ENCODE data around the gene CCDC70.

The CCDC70 gene

DNA sequence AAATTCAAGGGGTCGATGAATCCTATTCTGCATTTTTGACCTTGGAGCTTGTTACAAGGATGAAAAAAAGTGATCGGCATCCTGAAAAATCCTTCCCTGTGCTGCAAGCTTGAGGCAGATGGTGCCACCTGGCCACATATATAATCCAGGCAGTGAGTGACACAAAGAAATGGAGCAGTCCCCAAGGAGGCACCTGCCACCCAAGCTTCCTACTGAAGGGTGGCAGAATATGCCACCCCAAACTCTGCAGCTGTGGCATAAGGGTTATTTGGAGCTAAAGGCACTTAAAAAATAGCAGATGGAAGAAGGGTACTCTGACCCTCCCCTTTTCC, 32.2 kb upstream of the CCDC70 start:
- DNase-seq (ENCODE audit: low spot score): no peak

DNA sequence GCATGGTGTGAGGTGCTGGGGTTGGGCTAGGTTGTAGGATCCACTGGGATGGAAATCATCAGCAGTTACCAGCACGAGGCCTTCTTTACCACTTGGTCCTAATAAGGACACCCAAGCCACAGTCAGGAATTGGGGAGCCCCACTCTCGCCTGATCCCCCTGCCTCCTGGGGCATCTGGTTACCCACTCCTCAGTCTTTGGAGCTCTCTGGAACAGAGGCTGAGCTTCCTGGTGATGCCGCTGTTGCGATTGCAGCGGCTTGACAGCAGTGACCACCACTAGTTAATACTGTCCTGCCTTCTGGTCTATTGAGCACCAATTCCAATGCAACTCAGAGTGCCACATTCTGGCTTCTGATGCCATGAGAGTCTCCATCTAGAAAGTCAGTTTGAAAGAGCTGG, 30.2 kb upstream of the CCDC70 start:
- DNase-seq (ENCODE audit: low spot score): no peak

DNA sequence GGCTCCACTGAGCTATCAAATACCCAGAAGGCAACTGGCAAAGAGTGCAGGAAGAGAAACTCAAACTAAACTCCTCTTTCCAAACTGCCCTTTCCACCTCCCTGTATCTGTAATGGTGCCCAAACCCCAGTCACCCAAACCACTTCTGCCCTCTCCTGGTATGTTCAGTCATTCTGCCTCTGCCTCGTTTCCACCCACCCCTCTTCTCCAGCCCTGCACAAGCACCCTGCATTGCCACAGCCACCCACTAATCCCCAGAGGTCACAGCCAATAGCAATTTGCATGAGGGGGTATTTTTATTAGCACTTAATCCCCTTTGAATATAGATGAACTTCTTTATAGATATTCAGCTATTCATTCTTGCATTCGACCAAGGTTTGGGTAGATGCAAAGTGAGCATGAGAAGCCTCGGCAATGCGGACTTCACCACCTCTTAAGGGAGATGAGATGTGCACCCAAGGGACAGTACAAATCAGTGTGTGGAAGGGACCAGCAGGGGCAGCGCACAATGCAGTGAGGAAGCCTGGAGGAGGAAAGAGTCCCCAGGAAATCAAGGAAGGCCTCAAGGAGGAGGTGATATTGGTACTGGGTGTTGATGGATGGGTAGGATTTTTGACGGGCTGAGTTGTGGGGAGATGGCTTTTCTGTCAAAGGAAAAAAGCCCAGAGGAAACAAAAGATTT, 29.2 kb upstream of the CCDC70 start:
- peak; percentile 64 for DNase-seq (ENCODE audit: low spot score)

DNA sequence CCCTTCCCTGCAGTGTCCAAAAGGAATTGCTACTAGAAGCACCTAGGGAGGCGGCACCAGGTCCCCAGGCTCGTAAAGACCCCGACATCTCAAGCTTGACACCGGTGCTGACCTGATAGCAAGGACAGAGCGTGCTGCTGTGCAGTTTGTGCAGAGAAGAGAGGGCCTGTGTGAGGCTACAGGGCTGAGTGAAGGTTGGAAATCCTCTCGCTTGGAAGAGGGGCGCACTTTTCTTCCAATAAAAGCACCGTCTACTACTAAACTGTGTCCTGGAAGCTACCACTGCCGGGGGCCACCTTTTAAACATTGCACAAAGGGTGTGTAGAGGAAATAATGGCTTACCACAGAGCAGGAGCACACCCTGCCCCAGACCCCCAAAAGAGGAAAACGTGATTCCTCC, 27.8 kb upstream of the CCDC70 start:
- no peak for DNase-seq (ENCODE audit: low spot score)

DNA sequence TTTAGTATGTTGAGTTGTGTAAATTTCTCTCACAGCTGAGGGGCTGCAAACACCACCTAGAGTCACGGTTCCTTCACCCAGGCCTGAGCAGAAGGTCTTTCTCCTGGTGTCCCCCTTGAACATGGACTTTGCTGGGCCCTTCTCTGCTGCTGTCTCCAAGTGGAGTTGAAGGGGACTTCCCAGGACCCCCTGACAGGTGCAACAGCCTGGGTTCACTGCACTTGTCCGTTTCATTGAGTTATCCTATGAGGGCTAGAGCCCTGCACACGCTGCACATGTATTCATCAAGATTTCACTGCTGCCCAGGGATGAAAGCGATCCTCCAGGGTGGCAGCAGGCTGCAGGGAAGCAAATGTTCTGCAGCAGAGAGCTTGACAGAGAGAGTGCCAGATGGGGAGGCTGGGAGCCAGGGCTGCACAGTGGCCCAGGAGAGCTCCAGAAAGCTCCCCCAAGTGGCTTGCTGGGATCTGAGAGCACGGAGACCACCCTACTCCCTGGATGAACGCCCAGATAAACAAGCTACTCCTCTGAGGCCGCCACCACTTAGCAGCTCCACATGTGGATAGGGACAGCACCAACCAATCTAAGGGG, 27.1 kb upstream of the CCDC70 start:
- no peak for DNase-seq (ENCODE audit: low spot score)

DNA sequence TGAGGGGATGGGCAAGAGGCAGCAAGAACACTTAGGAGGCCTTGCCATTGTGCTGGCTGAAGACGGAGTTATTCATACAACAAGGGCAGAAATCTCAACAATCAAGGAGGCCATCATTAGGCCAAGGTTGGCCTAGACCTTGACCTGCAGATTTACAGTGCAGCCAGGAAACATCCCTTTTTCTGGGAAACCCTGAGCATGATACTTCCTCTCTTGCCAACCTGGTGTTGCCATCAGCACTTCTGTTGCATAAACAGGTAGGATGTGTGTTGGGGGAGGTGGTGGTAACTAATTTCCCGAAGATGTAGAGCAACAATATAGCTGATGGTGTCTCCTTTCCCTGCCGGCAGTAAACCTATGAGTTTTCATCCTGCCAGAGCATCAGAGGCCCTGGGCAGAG, 24.8 kb upstream of the CCDC70 start:
- DNase-seq (ENCODE audit: low spot score): no peak

DNA sequence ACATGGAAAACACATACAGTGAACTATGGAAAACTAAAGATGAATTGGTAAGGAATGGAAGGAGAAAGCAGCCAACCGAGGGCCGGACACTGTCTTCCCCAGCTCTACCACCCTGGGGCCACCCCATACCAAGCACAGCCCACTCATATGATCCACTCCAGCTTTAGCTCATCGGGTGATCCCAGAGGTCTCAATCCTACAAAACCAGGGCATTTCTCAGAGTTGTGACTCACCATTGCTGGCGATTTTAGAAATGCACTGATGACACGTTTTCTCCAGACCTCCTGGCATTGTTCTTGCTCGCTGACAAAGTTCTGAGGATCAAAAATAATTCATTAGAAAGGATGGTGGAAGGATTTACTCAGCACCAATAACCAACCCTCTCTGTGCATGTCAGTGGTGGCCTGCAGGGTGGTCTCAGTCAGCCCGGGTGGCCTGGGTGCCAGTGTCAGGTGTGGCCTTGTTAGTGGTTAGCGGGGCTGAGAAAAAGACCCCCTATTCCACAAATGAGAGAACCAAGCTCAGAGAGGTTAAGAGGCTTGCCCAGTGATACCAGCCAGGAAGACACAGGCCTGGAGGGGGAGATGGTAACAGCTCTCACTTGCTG, 23.4 kb upstream of the CCDC70 start:
- peak; percentile 87 for DNase-seq (ENCODE audit: low spot score)

DNA sequence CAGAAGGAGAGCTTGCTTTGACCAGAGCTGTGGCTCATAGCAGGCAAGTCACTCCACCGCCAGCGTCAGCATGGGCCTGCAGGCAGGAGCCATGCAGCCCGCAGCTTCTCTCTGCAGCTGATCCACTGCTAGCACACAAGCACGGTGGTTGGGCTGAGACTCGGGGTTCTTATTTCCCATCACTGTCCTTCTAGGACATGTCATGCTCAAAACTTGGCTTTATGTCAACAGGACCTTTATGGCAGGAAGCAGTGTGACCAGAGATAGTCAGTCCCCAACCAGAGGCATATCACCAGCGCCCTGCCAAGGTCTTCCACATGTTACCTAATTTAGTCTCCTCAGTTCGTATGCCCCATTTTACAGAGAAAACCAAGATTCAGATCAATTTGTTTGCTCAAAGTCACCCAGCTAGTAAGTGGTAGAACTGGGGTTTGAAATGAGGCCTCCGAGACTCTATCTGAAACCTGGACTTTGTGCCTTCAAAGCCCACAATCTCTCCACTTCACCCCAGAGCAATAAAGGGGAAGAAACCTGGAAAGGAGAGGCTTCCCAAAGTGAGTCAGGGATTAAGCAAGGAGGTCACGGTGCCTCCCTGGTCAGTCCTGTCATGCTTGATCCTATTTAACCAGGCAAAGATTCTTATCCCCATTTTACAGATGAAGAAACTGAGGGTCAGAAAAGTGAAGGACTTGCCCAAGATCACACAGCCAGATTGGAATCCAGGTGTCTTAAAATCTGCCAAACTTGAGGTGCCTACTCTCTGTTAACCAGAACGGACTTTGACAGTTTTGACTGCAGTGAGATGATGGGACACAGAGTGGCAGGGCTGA, 21.8 kb upstream of the CCDC70 start:
- no peak for DNase-seq (ENCODE audit: low spot score)

DNA sequence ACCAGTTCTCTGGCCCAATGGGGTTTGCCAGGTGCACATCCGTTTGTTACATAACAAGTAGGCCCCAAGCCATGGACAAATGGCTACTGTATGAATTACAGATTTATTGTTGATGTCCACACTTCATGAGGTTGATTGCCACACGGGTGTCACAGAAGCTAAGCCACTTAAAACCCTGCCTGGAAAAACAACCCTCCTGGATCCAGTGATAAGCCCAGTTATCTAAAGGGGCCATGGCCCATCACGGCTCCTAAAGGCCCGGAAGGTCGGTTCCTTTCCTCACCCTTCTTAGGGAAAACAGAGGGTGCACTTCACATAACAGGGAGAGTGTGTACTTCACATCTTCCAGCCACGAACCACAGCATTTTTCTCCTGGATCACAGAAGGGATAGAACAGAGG, 20.9 kb upstream of the CCDC70 start:
- DNase-seq (ENCODE audit: low spot score): no peak

DNA sequence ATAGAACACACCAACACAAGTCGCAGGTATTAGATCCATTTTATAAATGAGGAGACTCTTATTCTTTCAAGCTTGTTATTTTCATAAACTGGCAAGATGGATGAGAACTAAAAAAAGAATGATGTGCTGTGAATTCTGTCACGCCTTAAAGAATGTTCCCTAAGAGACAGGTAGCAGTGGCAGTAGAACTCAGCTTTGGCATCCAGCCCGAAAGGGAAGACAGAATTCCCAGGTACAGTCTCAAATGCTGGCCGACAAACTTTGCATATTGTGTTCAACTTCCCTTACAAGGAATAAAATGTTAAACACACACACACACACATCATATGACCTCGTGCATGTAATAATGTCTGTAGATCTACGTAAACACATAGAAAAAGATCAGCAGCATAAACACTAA, 20.0 kb upstream of the CCDC70 start:
- DNase-seq (ENCODE audit: low spot score): no peak

DNA sequence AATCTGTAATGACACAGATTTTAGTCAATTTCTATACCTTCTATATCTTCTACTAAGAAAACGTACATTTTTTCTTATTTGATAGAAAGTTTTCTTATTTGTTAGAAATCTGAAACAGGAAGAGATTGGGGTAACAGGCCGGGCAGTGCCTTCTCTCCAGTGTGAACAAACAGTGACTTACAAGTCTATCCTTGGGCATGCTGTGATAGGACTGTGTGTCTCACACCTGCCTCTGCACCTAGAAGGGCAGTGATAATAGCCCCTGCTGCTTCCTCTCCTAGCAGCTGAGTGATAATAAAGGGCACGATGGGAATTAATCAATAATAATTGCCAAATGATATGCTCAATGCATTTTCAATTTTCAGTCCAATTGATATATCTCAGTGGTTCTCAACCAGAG, 18.2 kb upstream of the CCDC70 start:
- no peak for DNase-seq (ENCODE audit: low spot score)

DNA sequence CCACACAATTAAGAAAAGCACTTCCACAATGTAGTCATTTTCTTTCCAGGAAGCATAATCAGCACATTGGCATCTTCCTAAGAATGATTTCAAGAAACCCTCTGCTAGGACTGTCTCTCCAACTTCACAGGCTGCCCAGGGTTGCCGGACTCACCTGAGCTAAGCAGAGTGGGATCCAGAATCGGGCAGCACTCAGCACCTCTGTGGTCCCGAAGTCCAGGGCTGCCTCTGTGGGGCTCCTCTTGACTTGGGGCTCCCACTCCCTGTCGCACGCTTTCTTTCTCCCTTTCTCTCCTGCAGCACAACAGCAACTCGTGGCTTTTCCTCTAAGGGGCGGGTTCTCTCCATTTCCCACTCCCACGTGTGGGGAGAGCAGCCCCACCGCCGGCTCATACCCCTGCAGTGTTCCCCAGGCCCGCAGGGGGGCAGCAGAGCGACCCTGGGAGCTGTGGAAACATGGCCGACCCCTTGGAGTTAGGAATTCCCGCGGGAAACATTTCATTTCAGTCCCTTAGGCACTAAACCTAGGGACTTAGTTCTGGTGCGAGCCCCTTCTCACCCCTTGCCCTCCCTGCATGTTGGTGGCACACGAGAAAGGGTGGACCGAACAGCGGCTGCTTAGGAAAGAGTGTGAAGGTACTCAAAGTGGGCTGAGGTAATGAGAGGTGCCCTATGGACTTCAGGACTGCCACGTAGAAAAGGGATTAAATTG, 16.8 kb upstream of the CCDC70 start, which contains the start of gene TMEM272:
Gene TMEM272, minus strand, starts transcription at position 316 of the 712 bp plus-strand sequence. CDS start 6,647 bp downstream, outside the sequence.
- peak; percentile 70 for DNase-seq (ENCODE audit: low spot score)

DNA sequence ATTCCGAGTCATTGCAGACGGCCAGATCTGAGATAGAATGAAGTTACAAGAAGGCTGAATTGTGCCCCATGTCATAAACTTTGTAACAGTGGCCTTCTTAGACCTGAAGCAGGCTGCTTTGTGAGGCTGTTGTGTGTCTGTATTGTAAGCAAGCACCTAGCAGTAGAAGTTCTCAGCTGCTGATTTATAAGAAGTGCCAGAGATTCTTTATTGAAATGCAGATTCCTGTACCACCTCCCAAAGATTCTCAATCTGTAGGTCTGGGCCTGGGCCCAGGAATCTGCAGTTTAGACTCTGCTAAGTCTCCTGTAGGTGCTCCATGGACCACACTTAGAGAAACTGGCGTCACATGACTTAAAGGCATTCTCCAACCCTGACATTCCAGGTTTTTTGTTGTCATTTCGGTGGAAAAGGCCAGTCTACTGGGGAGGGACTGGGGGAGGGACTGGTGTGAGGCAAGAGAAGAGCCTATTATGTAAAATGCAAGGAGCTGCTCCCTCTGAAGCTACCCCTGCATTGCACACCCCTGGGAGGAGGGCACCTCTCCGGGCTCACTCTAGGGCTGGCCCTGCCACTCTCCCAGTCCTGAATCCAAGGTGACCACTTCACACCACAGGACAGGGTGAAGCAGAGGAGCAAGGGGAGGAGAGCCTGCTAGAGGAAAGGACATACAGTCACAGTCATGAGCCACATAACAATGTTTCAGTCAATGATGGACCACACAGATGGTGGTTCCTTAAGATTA, 16.0 kb upstream of the CCDC70 start:
- no peak for DNase-seq (ENCODE audit: low spot score)

DNA sequence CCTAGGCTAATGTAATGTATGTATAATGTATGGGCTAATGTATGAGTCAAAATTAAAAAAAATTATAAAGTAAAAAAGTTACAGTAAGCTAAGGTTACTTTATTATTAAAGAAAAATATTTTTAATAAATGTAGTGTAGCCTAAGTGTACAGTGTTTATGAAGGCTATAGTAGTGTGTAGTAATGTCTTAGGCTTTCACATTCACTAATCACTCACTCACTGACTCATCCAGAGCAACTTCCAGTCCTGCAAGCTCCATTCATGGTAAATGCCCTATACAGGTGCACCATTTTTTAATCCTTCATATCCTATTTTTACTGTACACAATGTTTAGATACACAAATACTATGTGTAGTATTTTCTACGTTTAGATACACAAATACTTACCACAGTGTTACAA, 15.0 kb upstream of the CCDC70 start:
- no peak for DNase-seq (ENCODE audit: low spot score)

DNA sequence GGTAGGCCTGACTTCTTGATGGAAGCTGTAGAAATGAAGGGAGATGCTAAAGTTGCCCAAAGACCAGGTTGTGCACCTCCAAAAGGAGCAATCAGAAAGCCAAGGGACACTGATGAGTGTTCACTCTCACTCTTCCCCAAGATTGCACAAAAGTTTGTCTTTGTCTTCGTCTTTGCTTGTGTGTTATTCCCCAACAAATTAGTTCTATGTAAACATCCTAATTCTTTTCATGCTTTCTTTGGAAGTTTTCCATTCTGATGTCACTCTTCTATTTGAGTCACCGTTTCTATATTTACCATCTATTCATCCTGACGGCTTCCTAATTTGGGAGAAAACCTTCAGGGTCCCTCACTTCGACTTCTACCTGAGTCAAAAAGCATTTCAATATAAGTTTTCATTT, 13.1 kb upstream of the CCDC70 start:
- peak; percentile 25 for DNase-seq (ENCODE audit: low spot score)

DNA sequence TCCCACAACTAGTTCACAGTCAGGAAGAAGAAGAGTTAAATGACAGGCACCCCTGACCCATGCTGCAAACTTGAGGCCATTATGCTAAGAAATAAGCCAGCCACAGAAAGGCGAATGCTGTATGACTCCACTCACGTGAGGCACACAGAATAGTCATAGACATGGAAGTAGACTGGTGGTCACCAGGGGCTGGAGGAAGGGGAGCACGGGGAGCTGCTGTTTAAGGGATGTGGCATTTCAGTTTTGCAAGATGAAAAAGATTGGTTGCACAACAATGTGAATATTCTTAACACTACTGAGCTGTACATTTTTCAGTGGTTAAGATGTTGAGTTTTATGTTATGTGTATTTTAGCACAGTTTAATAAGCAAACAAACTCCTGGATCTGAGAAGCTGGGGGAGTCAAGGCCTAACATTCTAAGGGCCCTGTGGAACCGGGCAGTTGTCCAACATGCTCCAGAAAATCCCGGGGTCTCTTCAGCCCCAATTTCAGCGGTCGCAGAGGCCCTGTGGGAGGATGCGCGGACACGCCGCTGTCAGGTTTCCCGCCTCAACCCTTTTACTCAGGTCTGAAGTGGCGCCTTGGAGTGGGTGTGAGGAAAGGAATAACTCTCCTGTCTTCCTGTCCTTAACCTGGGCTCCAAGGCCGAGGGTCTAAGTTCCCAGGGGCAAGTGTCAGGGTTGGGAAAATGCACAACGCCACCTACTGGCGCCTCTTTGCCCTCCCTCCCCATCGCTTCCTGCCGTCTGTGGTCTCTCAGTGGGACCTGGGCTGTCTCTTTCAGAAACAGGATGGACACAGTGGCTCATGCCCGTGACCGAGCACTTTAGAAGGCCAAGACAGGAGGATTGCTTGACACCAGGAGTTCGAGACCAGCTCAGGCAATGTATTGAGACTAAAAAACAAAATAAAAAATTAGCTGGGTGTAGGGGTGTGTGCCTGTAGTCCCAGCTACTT, 12.3 kb upstream of the CCDC70 start:
- peak; percentile 19 for DNase-seq (ENCODE audit: low spot score)

DNA sequence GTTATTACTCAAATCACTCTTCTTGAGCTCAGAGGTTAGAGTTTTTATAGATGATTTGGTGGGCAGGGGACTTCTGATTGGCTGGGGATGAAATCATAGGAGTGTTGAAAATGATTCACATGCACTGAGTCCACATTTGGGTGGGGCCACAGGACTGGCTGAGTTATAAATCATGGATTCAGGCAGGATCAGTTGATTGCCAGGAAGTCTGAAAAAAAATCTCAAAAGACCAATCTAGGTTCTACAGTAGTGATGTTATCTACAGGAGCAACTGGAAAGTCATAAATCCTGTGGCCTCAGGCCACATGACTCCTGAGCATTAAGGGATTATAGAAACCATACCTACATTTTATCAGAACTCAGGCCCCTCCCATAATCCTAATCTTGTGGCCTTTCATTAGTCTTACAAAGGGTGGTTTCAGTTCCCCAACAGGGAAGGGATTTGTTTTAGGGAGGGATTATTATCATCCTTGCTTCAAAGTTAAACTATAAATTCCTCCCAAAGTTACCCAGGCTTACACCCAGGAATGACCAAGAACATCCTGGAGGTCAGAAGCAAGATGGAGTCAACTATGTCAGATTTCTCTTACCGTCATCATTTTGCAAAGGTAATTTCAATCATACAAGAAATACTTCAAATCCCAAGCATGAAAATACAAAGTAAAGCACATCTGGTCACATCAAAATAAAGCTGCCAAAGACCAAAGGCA, 5.6 kb upstream of the CCDC70 start:
- DNase-seq (ENCODE audit: low spot score): no peak

DNA sequence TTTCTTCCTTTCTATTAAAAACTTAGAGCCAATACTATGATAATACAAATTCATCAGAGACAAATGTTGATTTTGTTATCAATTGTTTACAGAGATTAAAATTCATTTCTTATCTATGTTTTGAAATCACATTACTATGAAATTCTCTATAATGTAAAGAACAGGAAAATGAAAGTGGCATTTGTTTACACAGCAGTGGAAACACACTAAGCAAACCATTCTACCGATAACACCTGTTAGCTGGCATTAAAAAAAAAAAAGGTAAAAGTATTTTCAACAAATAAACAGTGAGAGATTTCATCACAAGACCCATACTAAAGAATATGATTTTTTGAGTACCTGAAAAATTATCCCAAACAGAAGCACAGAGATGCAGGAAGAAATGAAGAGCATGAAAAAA, 4.8 kb upstream of the CCDC70 start:
- DNase-seq (ENCODE audit: low spot score): no peak

DNA sequence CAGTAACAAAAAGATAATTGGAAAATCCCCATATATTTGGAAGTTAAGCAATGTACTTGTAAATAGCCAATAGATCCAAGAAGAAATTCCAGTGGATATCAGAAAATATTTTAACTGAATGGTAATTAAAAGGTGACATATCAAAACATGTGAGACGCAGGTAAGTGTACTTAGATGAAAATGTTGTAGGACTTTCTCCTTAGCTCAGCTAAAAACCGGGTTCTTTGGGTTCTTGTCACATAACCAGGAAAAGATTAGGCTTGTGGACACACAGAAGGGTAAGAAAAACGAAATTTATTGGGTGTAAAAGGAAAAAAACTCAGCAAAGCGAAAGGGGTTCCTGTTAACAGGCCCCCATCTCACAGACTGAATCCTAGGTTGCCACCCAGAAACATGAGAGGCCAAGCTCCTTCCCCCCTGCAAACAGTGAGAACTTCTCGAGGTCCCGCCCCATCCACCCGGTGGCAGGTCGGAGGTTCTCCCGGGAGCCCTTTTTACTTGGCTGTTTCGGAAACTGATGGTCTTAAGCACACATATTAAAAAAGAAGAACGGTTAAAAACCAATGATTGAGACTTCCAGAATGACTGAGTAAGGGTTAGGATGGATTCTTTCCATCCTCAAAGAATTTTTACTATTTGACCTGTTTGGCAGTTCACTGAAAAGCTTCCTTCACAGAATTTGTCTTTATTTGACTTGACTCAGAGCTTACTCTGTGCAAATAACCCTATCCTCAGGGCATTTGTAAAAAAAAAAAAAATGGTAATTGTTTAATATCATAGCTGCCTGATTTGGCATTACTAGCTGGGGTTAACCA, 3.1 kb upstream of the CCDC70 start:
- no peak for DNase-seq (ENCODE audit: low spot score)

All from AG08395 (cell line).